Subcutaneous adipose tissue (tissue), 4 donors: ENCODE measurements around the gene IL12RB2. TPM values are rescaled to one million over a fixed set of nuclear protein-coding genes. Genes with fewer than 3 reads are reported as not detected.

Experiments used
- total RNA-seq, 4 donors: library from RNA; depleted of rRNA; stranded (reverse); fragments of >200 nt; gene quantifications; one replicate each; pipeline ENCODE4 v1.1.0, GENCODE V29; 2016
- TF ChIP-seq, protein P1 (sequence below): fragments of 450-650 bp; IDR thresholded peaks from one replicate; pipeline ENCODE4 v1.5.1; 2016; ENCODE audit warnings: low read depth, mild to moderate bottlenecking, control low read depth, antibody characterized with exemption, moderate library complexity

Gene IL12RB2
- total RNA-seq, 4 donors from 2014 or later = 2.2 to 3.6 (median 3.1) TPM

GRCh38 chr1:67415041-67415440 is 107.4 kb downstream of the IL12RB2 start:
- TF ChIP-seq, protein P1, sequence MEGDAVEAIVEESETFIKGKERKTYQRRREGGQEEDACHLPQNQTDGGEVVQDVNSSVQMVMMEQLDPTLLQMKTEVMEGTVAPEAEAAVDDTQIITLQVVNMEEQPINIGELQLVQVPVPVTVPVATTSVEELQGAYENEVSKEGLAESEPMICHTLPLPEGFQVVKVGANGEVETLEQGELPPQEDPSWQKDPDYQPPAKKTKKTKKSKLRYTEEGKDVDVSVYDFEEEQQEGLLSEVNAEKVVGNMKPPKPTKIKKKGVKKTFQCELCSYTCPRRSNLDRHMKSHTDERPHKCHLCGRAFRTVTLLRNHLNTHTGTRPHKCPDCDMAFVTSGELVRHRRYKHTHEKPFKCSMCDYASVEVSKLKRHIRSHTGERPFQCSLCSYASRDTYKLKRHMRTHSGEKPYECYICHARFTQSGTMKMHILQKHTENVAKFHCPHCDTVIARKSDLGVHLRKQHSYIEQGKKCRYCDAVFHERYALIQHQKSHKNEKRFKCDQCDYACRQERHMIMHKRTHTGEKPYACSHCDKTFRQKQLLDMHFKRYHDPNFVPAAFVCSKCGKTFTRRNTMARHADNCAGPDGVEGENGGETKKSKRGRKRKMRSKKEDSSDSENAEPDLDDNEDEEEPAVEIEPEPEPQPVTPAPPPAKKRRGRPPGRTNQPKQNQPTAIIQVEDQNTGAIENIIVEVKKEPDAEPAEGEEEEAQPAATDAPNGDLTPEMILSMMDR = no peak

DNA sequence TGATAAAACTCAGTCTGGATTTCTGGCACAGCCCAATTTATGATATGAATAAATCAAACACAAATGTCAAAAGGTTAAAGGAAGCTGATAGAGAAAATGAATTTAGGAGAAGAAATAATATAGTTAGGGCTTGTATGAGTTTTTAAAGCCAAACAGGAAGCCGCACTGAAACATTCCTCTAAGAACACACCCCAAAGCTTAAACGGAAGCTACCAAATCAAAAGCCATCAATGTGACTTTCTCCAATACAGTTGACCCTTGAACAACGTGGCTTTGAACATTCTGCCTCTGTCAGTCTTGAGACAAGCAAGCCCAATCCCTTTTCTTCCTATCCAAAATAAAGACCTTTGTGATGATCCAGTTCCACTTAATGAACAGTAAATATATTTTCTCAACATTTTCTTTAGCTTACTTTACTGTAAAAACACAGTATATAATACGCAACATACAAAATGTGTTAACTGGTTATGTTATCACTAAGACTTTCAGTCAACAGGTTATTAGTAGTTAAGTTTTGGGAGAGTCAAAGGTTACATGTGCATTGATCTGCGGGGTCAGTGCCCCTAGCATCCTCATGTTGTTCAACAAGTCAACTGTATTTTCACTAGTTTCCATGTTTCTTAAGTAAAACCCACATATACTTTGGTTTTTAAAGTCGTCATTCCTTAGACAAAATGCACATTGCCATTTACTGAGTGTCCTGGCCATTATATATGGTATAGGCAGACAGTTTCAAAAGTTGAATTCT is 111.3 kb downstream of the IL12RB2 start:
- TF ChIP-seq, protein P1 = no peak

GRCh38 chr1:67420835-67421492 is 113.3 kb downstream of the IL12RB2 start:
- TF ChIP-seq, protein P1 = no peak

DNA sequence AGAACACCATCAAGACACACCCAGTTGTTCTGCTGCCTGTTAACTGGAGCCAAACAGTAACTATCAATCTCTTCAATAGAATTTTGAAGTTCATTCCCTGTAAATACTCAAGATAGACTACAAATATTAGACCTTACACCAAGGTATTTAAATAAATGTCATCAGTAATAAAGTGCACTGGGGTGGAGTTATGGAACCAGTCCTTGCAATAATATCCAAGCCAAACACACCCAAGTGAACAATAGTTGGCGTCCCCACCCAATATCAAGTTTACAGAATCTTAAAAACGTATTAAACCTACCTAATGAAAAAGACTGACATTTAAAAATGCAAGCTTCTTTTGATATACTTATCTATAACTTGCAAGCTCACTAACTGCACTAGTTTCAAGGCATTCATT is 119.8 kb downstream of the IL12RB2 start:
- TF ChIP-seq, protein P1 = no peak

DNA sequence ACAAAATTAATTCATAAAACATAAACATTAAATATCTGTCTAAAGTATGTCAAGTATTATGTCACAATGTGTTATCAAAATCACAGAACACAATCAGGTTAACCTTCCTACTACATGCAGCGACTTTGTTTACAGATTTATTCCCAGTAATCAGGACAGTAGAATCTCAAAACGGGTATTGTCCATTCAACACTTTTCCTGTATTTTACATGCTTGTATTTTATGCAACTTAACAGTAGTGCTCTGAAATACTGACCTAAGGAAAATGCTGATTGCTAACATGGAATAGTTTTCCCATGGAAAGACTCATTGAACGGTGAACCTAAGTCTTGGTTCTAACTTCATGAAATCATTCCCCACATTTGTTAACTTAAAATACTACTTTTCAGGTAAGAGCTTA is 120.3 kb downstream of the IL12RB2 start:
- TF ChIP-seq, protein P1 = no peak

GRCh38 chr1:67429011-67429527 is 121.4 kb downstream of the IL12RB2 start:
- TF ChIP-seq, protein P1 = no peak
